ENCODE data around the gene CNRIP1. TPM values are rescaled to one million over a fixed set of nuclear protein-coding genes. Genes with fewer than 3 reads are reported as not detected.
A peak's percentile ranks its signal among the peaks of the same experiment; 100 is the strongest.

The CNRIP1 gene
- 31.8 TPM for polyA plus RNA-seq (2012; ENCODE audit: insufficient read depth, insufficient read length, low read depth)

GRCh38 chr2:68319398-68320117 lies at the start of gene CNRIP1:
Gene CNRIP1, minus strand, starts transcription at chr2:68319949. Its CDS starts 549 bp downstream, at chr2:68319400.
- H3K4me3 ChIP-seq (ENCODE audit: low read depth, low read length) = peak within 1 kb of the TSS; percentile 76
- H3K9me3 ChIP-seq = no peaks in the 10 kb centered on the region
- TF ChIP-seq CTCF (IDR thresholded peaks at IDR 0.05; ENCODE audit: low read depth, low read length) = no peak
- DNase-seq = peak; percentile 70
- no peaks in the 10 kb centered on the region for H3K4me1 ChIP-seq
- H3K36me3 ChIP-seq = peaks cover 16% of the 10 kb centered on the region
- H3K27me3 ChIP-seq = no peaks in the 10 kb centered on the region

GRCh38 chr2:68369337-68369734 lies 49.6 kb upstream of the CNRIP1 start:
- Histone ChIP-seq H3K9me3 (no peaks in the 10 kb centered on the region), H3K27me3 (no peaks in the 10 kb centered on the region), H3K4me3 (ENCODE audit: low read depth, low read length) (no peak overlapping the region), H3K4me1 (no peaks in the 10 kb centered on the region), H3K36me3 (no peaks in the 10 kb centered on the region)
- TF ChIP-seq CTCF (IDR thresholded peaks at IDR 0.05; ENCODE audit: low read depth, low read length) = no peak
- no peak for DNase-seq

GRCh38 chr2:68368654-68369336 lies 49.0 kb upstream of the CNRIP1 start:
- Histone ChIP-seq H3K4me1 (no peaks in the 10 kb centered on the region), H3K9me3 (no peaks in the 10 kb centered on the region), H3K4me3 (ENCODE audit: low read depth, low read length) (no peak overlapping the region), H3K27me3 (no peaks in the 10 kb centered on the region), H3K36me3 (no peaks in the 10 kb centered on the region)
- DNase-seq = no peak
- TF ChIP-seq CTCF (IDR thresholded peaks at IDR 0.05; ENCODE audit: low read depth, low read length) = no peak

- TF ChIP-seq CTCF (IDR thresholded peaks at IDR 0.05; ENCODE audit: low read depth, low read length) = no peak
- H3K4me3 ChIP-seq (ENCODE audit: low read depth, low read length) = no peak overlapping the region
These were observed 48.4 kb upstream of the CNRIP1 start for GRCh38 chr2:68367953-68368653.

GRCh38 chr2:68366083-68366560 lies 46.4 kb upstream of the CNRIP1 start:
- H3K36me3 ChIP-seq = no peaks in the 10 kb centered on the region
- H3K4me3 ChIP-seq (ENCODE audit: low read depth, low read length) = no peak overlapping the region
- TF ChIP-seq CTCF (IDR thresholded peaks at IDR 0.05; ENCODE audit: low read depth, low read length) = no peak
- DNase-seq = no peak
- no peaks in the 10 kb centered on the region for H3K27me3 ChIP-seq
- no peaks in the 10 kb centered on the region for H3K9me3 ChIP-seq
- H3K4me1 ChIP-seq = no peaks in the 10 kb centered on the region

More at GRCh38 chr2:68367953-68368653, 48.4 kb upstream of the CNRIP1 start:
- H3K4me1 ChIP-seq = no peaks in the 10 kb centered on the region
- H3K9me3 ChIP-seq = no peaks in the 10 kb centered on the region
- H3K36me3 ChIP-seq = no peaks in the 10 kb centered on the region
- no peaks in the 10 kb centered on the region for H3K27me3 ChIP-seq
- DNase-seq = no peak

All from BE2C (cell line).